K562 (cell line): ENCODE measurements around the gene NT5C3B. TPM values are rescaled to one million over a fixed set of nuclear protein-coding genes. Genes with fewer than 3 reads are reported as not detected.

Experiments used
- BRD9 ChIP-seq: fragments of 450-650 bp; IDR thresholded peaks from 2 replicates; pipeline ENCODE4 v1.6.1; 2018; ENCODE audit warnings: low read depth; ENCODE audit not compliant: partially characterized antibody
- CBX8 ChIP-seq: fragments of 200-600 bp; sonication (generic); IDR thresholded peaks from 2 replicates; pipeline ENCODE4 v1.6.1; 2012; ENCODE audit warnings: borderline replicate concordance, mixed run types, low read depth, mild to moderate bottlenecking, moderate library complexity, mixed read lengths, low read length, control low read depth, inconsistent platforms; ENCODE audit not compliant: poor library complexity, severe bottlenecking; ENCODE audit errors: extremely low read depth
- CREM ChIP-seq: IDR thresholded peaks from 2 replicates; pipeline ENCODE4 v1.6.1; 2014; ENCODE audit warnings: antibody characterized with exemption, low read depth
- ELF1 ChIP-seq: fragments of 200-800 bp; sonication (Bioruptor generic); IDR thresholded peaks from 2 replicates; pipeline ENCODE4 v1.6.1; 2016; ENCODE audit warnings: missing genetic modification characterization, missing compliant biosample characterization
- EP400 ChIP-seq: fragments of 450-650 bp; IDR thresholded peaks from 2 replicates; pipeline ENCODE4 v1.6.1; 2017; ENCODE audit warnings: antibody characterized with exemption, mild to moderate bottlenecking, moderate library complexity
- HDAC6 ChIP-seq: IDR thresholded peaks from 2 replicates; pipeline ENCODE4 v1.6.1; 2012; ENCODE audit warnings: low read depth, mild to moderate bottlenecking, control low read depth, inconsistent platforms, low read length, moderate library complexity
- HMG20A ChIP-seq: fragments of 450-650 bp; formaldehyde crosslinking; conservative IDR thresholded peaks from 2 replicates; pipeline ENCODE4 v1.4.0; 2020; ENCODE audit warnings: mild to moderate bottlenecking, mixed read lengths
- HMGN3 ChIP-seq: IDR thresholded peaks from 2 replicates; pipeline ENCODE4 v1.6.1; 2011; ENCODE audit warnings: borderline replicate concordance, low read depth, mild to moderate bottlenecking, mixed read lengths, low read length; ENCODE audit not compliant: insufficient read length; ENCODE audit errors: extremely low read depth
- KLF1 ChIP-seq: fragments of 450-650 bp; IDR thresholded peaks from 2 replicates; pipeline ENCODE4 v1.6.1; 2016; ENCODE audit warnings: missing genetic modification characterization, missing compliant biosample characterization
- MCM3 ChIP-seq: fragments of 450-650 bp; IDR thresholded peaks from 2 replicates; pipeline ENCODE4 v1.6.1; 2016
- MCM7 ChIP-seq, 2 experiments: fragments of 450-650 bp; IDR thresholded peaks; 2 replicates each; pipeline ENCODE4 v1.6.1; 2016 to 2018
- NELFE ChIP-seq: IDR thresholded peaks from 2 replicates; pipeline ENCODE4 v1.6.1; 2011; ENCODE audit warnings: mild to moderate bottlenecking; ENCODE audit not compliant: insufficient read depth, insufficient read length
- PURB ChIP-seq: sonication (generic); formaldehyde crosslinking; IDR thresholded peaks from 2 replicates; pipeline ENCODE4 v1.9.0; 2021; ENCODE audit warnings: low read depth, mild to moderate bottlenecking, missing genetic modification reagents
- RBM22 ChIP-seq: fragments of 200-400 bp; formaldehyde crosslinking; IDR thresholded peaks from 2 replicates; pipeline ENCODE4 v1.6.1; 2018; ENCODE audit warnings: low read length, low read depth; ENCODE audit not compliant: poor library complexity, severe bottlenecking
- TFAM ChIP-seq: fragments of 250-450 bp; sonication (Bioruptor Pico); conservative IDR thresholded peaks from 2 replicates; pipeline ENCODE4 v1.5.0; 2021; ENCODE audit warnings: mild to moderate bottlenecking, moderate library complexity
- U2AF1 ChIP-seq: fragments of 200-400 bp; formaldehyde crosslinking; optimal IDR thresholded peaks from 2 replicates; pipeline ENCODE3; 2017; ENCODE audit warnings: mild to moderate bottlenecking, low read depth, low read length, moderate library complexity
- ZFP1 ChIP-seq: fragments of 450-650 bp; formaldehyde crosslinking; IDR thresholded peaks from 2 replicates; pipeline ENCODE4 v1.4.0; 2020; ENCODE audit warnings: mild to moderate bottlenecking, mixed read lengths
- ZKSCAN3 ChIP-seq: fragments of 250-450 bp; sonication (Bioruptor Pico); IDR thresholded peaks from 2 replicates; pipeline ENCODE4 v1.4.0; 2020
- ZNF274 ChIP-seq: IDR thresholded peaks from 2 replicates; pipeline ENCODE4 v1.6.1; 2011; ENCODE audit warnings: low read depth, mild to moderate bottlenecking, low read length, moderate library complexity, borderline replicate concordance
- ZNF785 ChIP-seq: fragments of 250-450 bp; sonication (Bioruptor Pico); IDR thresholded peaks from 2 replicates; pipeline ENCODE4 v1.4.0; 2020; ENCODE audit warnings: mild to moderate bottlenecking
- polyA plus RNA-seq, 8 experiments: library from polyadenylated mRNA; depleted of rRNA in 4 of 8; stranded (reverse) in 5 of 8; unstranded in 3 of 8; fragments of >200 nt; fragmentation: Nextera tagmentation in 2 of 8; fragmentation: Illumina TruSeq in 1 of 8; extraction: Ambion mirVana in 2 of 8; extraction: Trizol in 1 of 8; gene quantifications; 2 replicates each; pipeline versions ENCODE4 v1.2.1 to v1.2.3, GENCODE V29; 2011 to 2014; ENCODE audit warnings: inconsistent platforms in 1 of 8, missing spikeins in 1 of 8
- total RNA-seq, 7 experiments: library from RNA; depleted of rRNA in 6 of 7; stranded (reverse); fragments of >200 nt in 6 of 7; fragmentation: Illumina TruSeq in 2 of 7; extraction: Trizol in 2 of 7; gene quantifications; 2 replicates each; pipeline versions ENCODE4 v1.2.1 to v1.2.3, GENCODE V29; 2011 to 2021; ENCODE audit warnings: low replicate concordance in 1 of 7
- TF ChIP-seq, protein P1 (sequence below): sonication (generic); formaldehyde crosslinking; IDR thresholded peaks from 2 replicates; pipeline ENCODE4 v1.8.0; 2022; ENCODE audit warnings: mild to moderate bottlenecking, missing genetic modification reagents
- TF ChIP-seq, protein P2 (sequence below): fragments of 250-450 bp; sonication (Bioruptor Pico); IDR thresholded peaks from 2 replicates; pipeline ENCODE4 v1.8.0; 2022; ENCODE audit warnings: inconsistent platforms, mild to moderate bottlenecking, moderate library complexity, borderline replicate concordance
- TF ChIP-seq, protein P3 (sequence below): fragments of 450-650 bp; IDR thresholded peaks from 2 replicates; pipeline ENCODE4 v1.6.1; 2016; ENCODE audit warnings: borderline replicate concordance
- TF ChIP-seq, protein P4 (sequence below): IDR thresholded peaks from 3 replicates; pipeline ENCODE4 v1.6.1; 2011; ENCODE audit warnings: borderline replicate concordance, mild to moderate bottlenecking, moderate library complexity; ENCODE audit not compliant: insufficient read length; ENCODE audit errors: extremely low read depth

Gene NT5C3B
- total and polyA plus RNA-seq, 9 of the 15 experiments (the other 6 are each of a cell fraction or from before 2014, with no cell fraction given): 2.0 to 166 (median 85.0) TPM

DNA sequence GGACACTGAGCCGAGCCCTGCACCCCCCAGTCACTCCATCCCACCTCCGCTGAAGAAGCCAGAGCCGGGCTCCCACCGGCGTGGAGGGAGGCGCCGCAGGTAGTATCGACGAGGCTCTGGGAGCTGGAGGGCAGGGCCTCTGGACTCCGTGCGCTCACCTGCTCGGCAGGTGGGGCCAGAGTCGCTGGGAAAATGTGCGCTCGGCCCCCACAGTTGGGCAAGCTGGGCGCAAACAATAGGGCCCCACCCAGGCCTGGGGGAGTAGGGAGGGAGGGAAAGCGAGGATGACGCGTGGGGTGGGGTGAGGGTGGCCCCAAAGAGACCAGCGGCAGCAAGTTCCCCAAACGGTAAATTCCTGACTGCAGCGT lies 50.2 kb downstream of the NT5C3B start (continued):
- TF ChIP-seq, protein P1, sequence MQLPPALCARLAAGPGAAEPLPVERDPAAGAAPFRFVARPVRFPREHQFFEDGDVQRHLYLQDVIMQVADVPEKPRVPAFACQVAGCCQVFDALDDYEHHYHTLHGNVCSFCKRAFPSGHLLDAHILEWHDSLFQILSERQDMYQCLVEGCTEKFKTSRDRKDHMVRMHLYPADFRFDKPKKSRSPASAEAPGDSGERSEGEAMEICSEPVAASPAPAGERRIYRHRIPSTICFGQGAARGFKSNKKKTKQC (CRISPR knock-in tag): no peak
- TF ChIP-seq, protein P2, sequence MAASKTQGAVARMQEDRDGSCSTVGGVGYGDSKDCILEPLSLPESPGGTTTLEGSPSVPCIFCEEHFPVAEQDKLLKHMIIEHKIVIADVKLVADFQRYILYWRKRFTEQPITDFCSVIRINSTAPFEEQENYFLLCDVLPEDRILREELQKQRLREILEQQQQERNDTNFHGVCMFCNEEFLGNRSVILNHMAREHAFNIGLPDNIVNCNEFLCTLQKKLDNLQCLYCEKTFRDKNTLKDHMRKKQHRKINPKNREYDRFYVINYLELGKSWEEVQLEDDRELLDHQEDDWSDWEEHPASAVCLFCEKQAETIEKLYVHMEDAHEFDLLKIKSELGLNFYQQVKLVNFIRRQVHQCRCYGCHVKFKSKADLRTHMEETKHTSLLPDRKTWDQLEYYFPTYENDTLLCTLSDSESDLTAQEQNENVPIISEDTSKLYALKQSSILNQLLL (CRISPR knock-in tag): no peak
- TF ChIP-seq ZKSCAN3 (CRISPR knock-in tag): no peak
- no peak for TF ChIP-seq MCM3
- no peak for TF ChIP-seq U2AF1
- TF ChIP-seq ZFP1 (CRISPR knock-in tag): no peak
- TF ChIP-seq NELFE: no peak
- TF ChIP-seq RBM22: no peak
- TF ChIP-seq BRD9: peak; percentile 15
- TF ChIP-seq, protein P3, sequence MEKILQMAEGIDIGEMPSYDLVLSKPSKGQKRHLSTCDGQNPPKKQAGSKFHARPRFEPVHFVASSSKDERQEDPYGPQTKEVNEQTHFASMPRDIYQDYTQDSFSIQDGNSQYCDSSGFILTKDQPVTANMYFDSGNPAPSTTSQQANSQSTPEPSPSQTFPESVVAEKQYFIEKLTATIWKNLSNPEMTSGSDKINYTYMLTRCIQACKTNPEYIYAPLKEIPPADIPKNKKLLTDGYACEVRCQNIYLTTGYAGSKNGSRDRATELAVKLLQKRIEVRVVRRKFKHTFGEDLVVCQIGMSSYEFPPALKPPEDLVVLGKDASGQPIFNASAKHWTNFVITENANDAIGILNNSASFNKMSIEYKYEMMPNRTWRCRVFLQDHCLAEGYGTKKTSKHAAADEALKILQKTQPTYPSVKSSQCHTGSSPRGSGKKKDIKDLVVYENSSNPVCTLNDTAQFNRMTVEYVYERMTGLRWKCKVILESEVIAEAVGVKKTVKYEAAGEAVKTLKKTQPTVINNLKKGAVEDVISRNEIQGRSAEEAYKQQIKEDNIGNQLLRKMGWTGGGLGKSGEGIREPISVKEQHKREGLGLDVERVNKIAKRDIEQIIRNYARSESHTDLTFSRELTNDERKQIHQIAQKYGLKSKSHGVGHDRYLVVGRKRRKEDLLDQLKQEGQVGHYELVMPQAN: no peak
- no peak for TF ChIP-seq KLF1
- TF ChIP-seq HDAC6: no peak
- no peak for TF ChIP-seq ZNF785
- no peak for TF ChIP-seq ELF1 (tag)
- TF ChIP-seq MCM7 (IDR thresholded peaks at IDR 0.05): no peak
- peak; percentile 44; the same call in 1 of the 2 replicates for TF ChIP-seq EP400
- TF ChIP-seq, protein P4, sequence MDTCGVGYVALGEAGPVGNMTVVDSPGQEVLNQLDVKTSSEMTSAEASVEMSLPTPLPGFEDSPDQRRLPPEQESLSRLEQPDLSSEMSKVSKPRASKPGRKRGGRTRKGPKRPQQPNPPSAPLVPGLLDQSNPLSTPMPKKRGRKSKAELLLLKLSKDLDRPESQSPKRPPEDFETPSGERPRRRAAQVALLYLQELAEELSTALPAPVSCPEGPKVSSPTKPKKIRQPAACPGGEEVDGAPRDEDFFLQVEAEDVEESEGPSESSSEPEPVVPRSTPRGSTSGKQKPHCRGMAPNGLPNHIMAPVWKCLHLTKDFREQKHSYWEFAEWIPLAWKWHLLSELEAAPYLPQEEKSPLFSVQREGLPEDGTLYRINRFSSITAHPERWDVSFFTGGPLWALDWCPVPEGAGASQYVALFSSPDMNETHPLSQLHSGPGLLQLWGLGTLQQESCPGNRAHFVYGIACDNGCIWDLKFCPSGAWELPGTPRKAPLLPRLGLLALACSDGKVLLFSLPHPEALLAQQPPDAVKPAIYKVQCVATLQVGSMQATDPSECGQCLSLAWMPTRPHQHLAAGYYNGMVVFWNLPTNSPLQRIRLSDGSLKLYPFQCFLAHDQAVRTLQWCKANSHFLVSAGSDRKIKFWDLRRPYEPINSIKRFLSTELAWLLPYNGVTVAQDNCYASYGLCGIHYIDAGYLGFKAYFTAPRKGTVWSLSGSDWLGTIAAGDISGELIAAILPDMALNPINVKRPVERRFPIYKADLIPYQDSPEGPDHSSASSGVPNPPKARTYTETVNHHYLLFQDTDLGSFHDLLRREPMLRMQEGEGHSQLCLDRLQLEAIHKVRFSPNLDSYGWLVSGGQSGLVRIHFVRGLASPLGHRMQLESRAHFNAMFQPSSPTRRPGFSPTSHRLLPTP: no peak
- no peak for TF ChIP-seq PURB (CRISPR knock-in tag)
- TF ChIP-seq TFAM (CRISPR knock-in tag): no peak
- TF ChIP-seq HMG20A (CRISPR knock-in tag): no peak
- no peak for TF ChIP-seq CBX8
- peak; percentile 42 for TF ChIP-seq HMGN3
- peak; percentile 62 for TF ChIP-seq CREM
- TF ChIP-seq ZNF274: no peak
